ENCODE measurements around the gene MRPL27.

Gene MRPL27

GRCh38 chr17:50356418-50356817 is 16.6 kb downstream of the MRPL27 start:
- Histone ChIP-seq H3K27me3 (ENCODE audit: insufficient read depth, poor library complexity, severe bottlenecking) (no peaks in the 10 kb centered on the region), H3K27ac (replicated peaks) (no peak overlapping the region), H3K4me3 (replicated peaks; ENCODE audit: insufficient read depth, low read length) (no peak overlapping the region)
- no peak for DNase-seq (ENCODE audit: low read depth in 1 of 2, low spot score in 1 of 2)
- TF ChIP-seq CTCF (IDR thresholded peaks at IDR 0.05; ENCODE audit: insufficient read depth, low read length), result no peak
- TF ChIP-seq, protein P1, sequence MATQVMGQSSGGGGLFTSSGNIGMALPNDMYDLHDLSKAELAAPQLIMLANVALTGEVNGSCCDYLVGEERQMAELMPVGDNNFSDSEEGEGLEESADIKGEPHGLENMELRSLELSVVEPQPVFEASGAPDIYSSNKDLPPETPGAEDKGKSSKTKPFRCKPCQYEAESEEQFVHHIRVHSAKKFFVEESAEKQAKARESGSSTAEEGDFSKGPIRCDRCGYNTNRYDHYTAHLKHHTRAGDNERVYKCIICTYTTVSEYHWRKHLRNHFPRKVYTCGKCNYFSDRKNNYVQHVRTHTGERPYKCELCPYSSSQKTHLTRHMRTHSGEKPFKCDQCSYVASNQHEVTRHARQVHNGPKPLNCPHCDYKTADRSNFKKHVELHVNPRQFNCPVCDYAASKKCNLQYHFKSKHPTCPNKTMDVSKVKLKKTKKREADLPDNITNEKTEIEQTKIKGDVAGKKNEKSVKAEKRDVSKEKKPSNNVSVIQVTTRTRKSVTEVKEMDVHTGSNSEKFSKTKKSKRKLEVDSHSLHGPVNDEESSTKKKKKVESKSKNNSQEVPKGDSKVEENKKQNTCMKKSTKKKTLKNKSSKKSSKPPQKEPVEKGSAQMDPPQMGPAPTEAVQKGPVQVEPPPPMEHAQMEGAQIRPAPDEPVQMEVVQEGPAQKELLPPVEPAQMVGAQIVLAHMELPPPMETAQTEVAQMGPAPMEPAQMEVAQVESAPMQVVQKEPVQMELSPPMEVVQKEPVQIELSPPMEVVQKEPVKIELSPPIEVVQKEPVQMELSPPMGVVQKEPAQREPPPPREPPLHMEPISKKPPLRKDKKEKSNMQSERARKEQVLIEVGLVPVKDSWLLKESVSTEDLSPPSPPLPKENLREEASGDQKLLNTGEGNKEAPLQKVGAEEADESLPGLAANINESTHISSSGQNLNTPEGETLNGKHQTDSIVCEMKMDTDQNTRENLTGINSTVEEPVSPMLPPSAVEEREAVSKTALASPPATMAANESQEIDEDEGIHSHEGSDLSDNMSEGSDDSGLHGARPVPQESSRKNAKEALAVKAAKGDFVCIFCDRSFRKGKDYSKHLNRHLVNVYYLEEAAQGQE (IDR thresholded peaks at IDR 0.05; ENCODE audit: insufficient replicate concordance, low read depth), result no peak
- no peak for TF ChIP-seq SPI1 (IDR thresholded peaks at IDR 0.05; ENCODE audit: borderline replicate concordance, low read depth)
- TF ChIP-seq POLR2AphosphoS5 (IDR thresholded peaks at IDR 0.05; ENCODE audit: low read depth), result no peak
- no peak for TF ChIP-seq GABPA (IDR thresholded peaks at IDR 0.05; ENCODE audit: low read depth)

GRCh38 chr17:50355701-50356341 is 17.2 kb downstream of the MRPL27 start:
- TF ChIP-seq CTCF (IDR thresholded peaks at IDR 0.05; ENCODE audit: insufficient read depth, low read length) (no peak), SPI1 (IDR thresholded peaks at IDR 0.05; ENCODE audit: borderline replicate concordance, low read depth) (no peak), GABPA (IDR thresholded peaks at IDR 0.05; ENCODE audit: low read depth) (no peak), POLR2AphosphoS5 (IDR thresholded peaks at IDR 0.05; ENCODE audit: low read depth) (no peak)
- TF ChIP-seq, protein P1 (IDR thresholded peaks at IDR 0.05; ENCODE audit: insufficient replicate concordance, low read depth), result no peak
- no peaks in the 10 kb centered on the region for H3K27me3 ChIP-seq (ENCODE audit: insufficient read depth, poor library complexity, severe bottlenecking)
- H3K27ac ChIP-seq (replicated peaks), result no peak overlapping the region
- no peak for DNase-seq (ENCODE audit: low read depth in 1 of 2, low spot score in 1 of 2)
- H3K4me3 ChIP-seq (replicated peaks; ENCODE audit: insufficient read depth, low read length), result no peak overlapping the region

- TF ChIP-seq GABPA (IDR thresholded peaks at IDR 0.05; ENCODE audit: low read depth) (no peak), SPI1 (IDR thresholded peaks at IDR 0.05; ENCODE audit: borderline replicate concordance, low read depth) (no peak), POLR2AphosphoS5 (IDR thresholded peaks at IDR 0.05; ENCODE audit: low read depth) (no peak), CTCF (IDR thresholded peaks at IDR 0.05; ENCODE audit: insufficient read depth, low read length) (no peak)
- TF ChIP-seq, protein P1 (IDR thresholded peaks at IDR 0.05; ENCODE audit: insufficient replicate concordance, low read depth), result no peak
- DNase-seq (ENCODE audit: low read depth in 1 of 2, low spot score in 1 of 2), result no peak
- Histone ChIP-seq H3K27ac (replicated peaks) (no peak overlapping the region), H3K27me3 (ENCODE audit: insufficient read depth, poor library complexity, severe bottlenecking) (no peaks in the 10 kb centered on the region), H3K4me3 (replicated peaks; ENCODE audit: insufficient read depth, low read length) (no peak overlapping the region)
Observed at GRCh38 chr17:50355336-50355700, 17.7 kb downstream of the MRPL27 start.
